Activated CD8-positive, alpha-beta T cell treated with anti-CD3 and anti-CD28 coated beads for 36 hours (primary cell): ENCODE measurements around the gene NSL1. TPM values are rescaled to one million over a fixed set of nuclear protein-coding genes. Genes with fewer than 3 reads are reported as not detected.
"Not testable (repeated sequence)": the region's sequence is repeated elsewhere in the genome, so short reads cannot be mapped to it uniquely, and the experiment has no call there.

Source experiments
- ATAC-seq: fragments of 200-7000 bp; cut with Tn5 transposase; one replicate; pipeline ENCODE4 v1.10.0; 2021; ENCODE audit warnings: mild to moderate bottlenecking, moderate library complexity
- CTCF ChIA-PET: fragments of 350-600 bp; sonication (Branson Sonifier 250); formaldehyde crosslinking; loops from one replicate; lab custom pipeline; 2021; ENCODE audit warnings: antibody characterized with exemption; lab: Charles Lee
- POLR2A ChIA-PET: fragments of 350-600 bp; sonication (Branson Sonifier 250); formaldehyde crosslinking; loops from one replicate; lab custom pipeline; 2021; ENCODE audit warnings: antibody characterized with exemption; lab: Charles Lee
- DNase-seq: peaks from one replicate; pipeline ENCODE4 v3.0.0-alpha.2; 2020
- H3K27ac Mint-ChIP-seq: one replicate; pipeline ENCODE4 v1.8.0; 2021; ENCODE audit warnings: mild to moderate bottlenecking, mixed read lengths
- H3K27me3 Mint-ChIP-seq: one replicate; pipeline ENCODE4 v1.8.0; 2021; ENCODE audit warnings: mixed read lengths
- H3K36me3 Mint-ChIP-seq: one replicate; pipeline ENCODE4 v1.8.0; 2021; ENCODE audit warnings: low read depth, mixed read lengths
- H3K4me1 Mint-ChIP-seq: one replicate; pipeline ENCODE4 v1.8.0; 2021; ENCODE audit warnings: low read depth, mixed read lengths
- H3K4me3 Mint-ChIP-seq: one replicate; pipeline ENCODE4 v1.8.0; 2021; ENCODE audit warnings: mild to moderate bottlenecking, moderate library complexity, mixed read lengths
- H3K9me3 Mint-ChIP-seq: one replicate; pipeline ENCODE4 v1.8.0; 2021; ENCODE audit warnings: mixed read lengths
- CTCF ChIP-seq: fragments of 200-600 bp; IDR thresholded peaks from one replicate; pipeline ENCODE4 v1.8.0; 2022; ENCODE audit warnings: antibody characterized with exemption, mild to moderate bottlenecking
- intact Hi-C: fragments of 100-400 bp; cut with micrococcal nuclease; formaldehyde crosslinking; loops from one replicate; pipeline ENCODE4 v1.10.0; 2022
- total RNA-seq, 2 experiments: library from RNA; stranded (reverse); gene quantifications; one replicate each; pipeline ENCODE4 v1.2.3, GENCODE V29; 2021

NSL1 gene
- total RNA-seq, 2 experiments from 2014 or later, result 29.6 to 34.9 TPM

- CTCF ChIA-PET, result interaction anchor here (0.6 to 3.9 kb wide), 12 partner anchors 10 to 323 kb away, joined by 3 to 118 read pairs (median 7); partner anchors contain the start of gene BATF3
- Mint-ChIP-seq H3K4me1 (peaks cover 23% of the 10 kb centered on the region), H3K27me3 (no peaks in the 10 kb centered on the region), H3K9me3 (no peaks in the 10 kb centered on the region), H3K4me3 (no peak overlapping the region), H3K27ac (no peak overlapping the region), H3K36me3 (peaks cover 26% of the 10 kb centered on the region)
- POLR2A ChIA-PET, result no interaction called here
- ATAC-seq, result no peak
- intact Hi-C loops, result loop anchor here (5.0 kb wide), 1 partner anchor 83 kb away; the partner anchor contains the start of gene BATF3
- DNase-seq, result no peak
- TF ChIP-seq CTCF, result no peak
Observed at GRCh38 chr1:212780759-212781158, 10.8 kb downstream of the NSL1 start.

- H3K27me3 Mint-ChIP-seq, H3K9me3 Mint-ChIP-seq, intact Hi-C loops, DNase-seq, H3K4me3 Mint-ChIP-seq, ATAC-seq, CTCF ChIA-PET, H3K27ac Mint-ChIP-seq, POLR2A ChIA-PET: not testable (repeated sequence)
- peaks cover 31% of the 10 kb centered on the region for H3K36me3 Mint-ChIP-seq
- peaks cover 28% of the 10 kb centered on the region for H3K4me1 Mint-ChIP-seq
Observed at GRCh38 chr1:212779086-212779485, 12.5 kb downstream of the NSL1 start.

- ChIA-PET POLR2A (interaction anchor here (0.5 to 1.5 kb wide), 3 partner anchors 15 to 545 kb away, joined by 3 to 5 read pairs (median 3); partner anchors contain the start of genes NSL1 and TATDN3), CTCF (interaction anchor here (0.8 to 3.4 kb wide), 7 partner anchors 14 to 322 kb away, joined by 3 to 18 read pairs (median 4); no protein-coding TSS in a partner anchor)
- H3K36me3 Mint-ChIP-seq, result peaks cover 38% of the 10 kb centered on the region
- ATAC-seq (no peak), DNase-seq (no peak)
- peaks cover 29% of the 10 kb centered on the region for H3K4me1 Mint-ChIP-seq
- H3K27me3 Mint-ChIP-seq, result no peaks in the 10 kb centered on the region
- H3K27ac Mint-ChIP-seq, result no peak overlapping the region
- H3K9me3 Mint-ChIP-seq, result no peaks in the 10 kb centered on the region
- intact Hi-C loops, result no loop called here
- no peak overlapping the region for H3K4me3 Mint-ChIP-seq
- no peak for TF ChIP-seq CTCF
Observed at GRCh38 chr1:212777151-212777550, 14.4 kb downstream of the NSL1 start.

GRCh38 chr1:212775241-212775640, 16.3 kb downstream of the NSL1 start:
- CTCF ChIA-PET, result interaction anchor here (1.1 to 3.4 kb wide), 4 partner anchors 25 to 298 kb away, joined by 3 to 18 read pairs (median 4); no protein-coding TSS in a partner anchor
- DNase-seq (no peak), ATAC-seq (no peak)
- no peak overlapping the region for H3K4me3 Mint-ChIP-seq
- H3K27me3 Mint-ChIP-seq, result no peaks in the 10 kb centered on the region
- H3K4me1 Mint-ChIP-seq, result peaks cover 31% of the 10 kb centered on the region
- H3K9me3 Mint-ChIP-seq, result peaks cover 8% of the 10 kb centered on the region
- intact Hi-C loops, result no loop called here
- POLR2A ChIA-PET, result no interaction called here
- no peak for TF ChIP-seq CTCF
- no peak overlapping the region for H3K27ac Mint-ChIP-seq
- H3K36me3 Mint-ChIP-seq, result peaks cover 46% of the 10 kb centered on the region

GRCh38 chr1:212774584-212774983, 17.0 kb downstream of the NSL1 start:
- intact Hi-C loops, result no loop called here
- H3K27me3 Mint-ChIP-seq, result no peaks in the 10 kb centered on the region
- no peak overlapping the region for H3K4me3 Mint-ChIP-seq
- CTCF ChIA-PET, result interaction anchor here (1.1 to 1.4 kb wide), 3 partner anchors 24 to 298 kb away, joined by 3 to 4 read pairs (median 3); no protein-coding TSS in a partner anchor
- DNase-seq (no peak), ATAC-seq (no peak)
- H3K4me1 Mint-ChIP-seq, result peaks cover 38% of the 10 kb centered on the region
- peaks cover 51% of the 10 kb centered on the region for H3K36me3 Mint-ChIP-seq
- H3K27ac Mint-ChIP-seq, result no peak overlapping the region
- no peak for TF ChIP-seq CTCF
- H3K9me3 Mint-ChIP-seq, result peaks cover 11% of the 10 kb centered on the region
- POLR2A ChIA-PET, result no interaction called here
